ENCODE measurements around the gene TNFSF10.

Gene TNFSF10

DNA sequence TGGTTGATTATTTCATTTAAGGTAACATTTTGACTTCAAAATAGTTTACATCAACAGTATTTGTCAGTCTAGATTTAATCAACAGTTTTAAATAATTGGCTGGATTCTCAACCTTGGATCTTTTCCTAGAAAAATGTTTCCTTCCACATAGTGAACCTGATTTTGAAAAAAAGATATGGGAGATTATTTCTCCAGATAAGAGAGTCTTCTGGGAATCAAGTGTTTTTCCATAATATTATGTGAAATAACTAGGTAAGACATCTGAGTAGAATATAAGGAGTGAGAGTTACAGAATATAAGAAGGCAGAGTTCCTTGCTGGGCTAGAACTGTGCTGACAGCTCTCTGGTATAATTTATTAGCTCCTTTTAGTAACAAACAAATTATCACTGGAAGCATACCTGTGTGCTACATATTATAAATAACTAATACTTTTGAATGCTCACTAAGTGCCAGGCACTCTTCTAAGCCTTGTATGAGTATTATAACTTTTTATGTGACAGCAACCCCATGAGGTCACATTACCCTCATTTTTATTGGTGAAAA, 18.8 kb upstream of the TNFSF10 start:
- Histone ChIP-seq H3K36me3 (ENCODE audit: low read length) (no peaks in the 10 kb centered on the region), H3F3A (ENCODE audit: insufficient read depth) (no peaks in the 10 kb centered on the region), H3K9me3 (ENCODE audit: insufficient read depth, low read length) (no peaks in the 10 kb centered on the region), H3K79me2 (ENCODE audit: insufficient read depth, low read length) (no peaks in the 10 kb centered on the region), H3K27me3 (ENCODE audit: low read length) (no peaks in the 10 kb centered on the region), H3K9me2 (replicated peaks; ENCODE audit: insufficient read depth, low read length) (no peaks in the 10 kb centered on the region), H3K4me3 (ENCODE audit: insufficient read depth, low read length, poor library complexity, severe bottlenecking) (no peak overlapping the region), H2AFZ (ENCODE audit: low read depth, low read length, severe bottlenecking) (no peak overlapping the region), H4K20me1 (ENCODE audit: low read depth, low read length) (no peaks in the 10 kb centered on the region), H3K27ac (ENCODE audit: low read depth, low read length) (no peak overlapping the region), H3K4me2 (ENCODE audit: low read depth, low read length, poor library complexity, severe bottlenecking) (no peak overlapping the region), H3K9ac (ENCODE audit: low read length) (no peak overlapping the region)
- no peak for TF ChIP-seq EZH2phosphoT487 (conservative IDR thresholded peaks at IDR 0.05; ENCODE audit: low read length)
- TF ChIP-seq, protein P1, sequence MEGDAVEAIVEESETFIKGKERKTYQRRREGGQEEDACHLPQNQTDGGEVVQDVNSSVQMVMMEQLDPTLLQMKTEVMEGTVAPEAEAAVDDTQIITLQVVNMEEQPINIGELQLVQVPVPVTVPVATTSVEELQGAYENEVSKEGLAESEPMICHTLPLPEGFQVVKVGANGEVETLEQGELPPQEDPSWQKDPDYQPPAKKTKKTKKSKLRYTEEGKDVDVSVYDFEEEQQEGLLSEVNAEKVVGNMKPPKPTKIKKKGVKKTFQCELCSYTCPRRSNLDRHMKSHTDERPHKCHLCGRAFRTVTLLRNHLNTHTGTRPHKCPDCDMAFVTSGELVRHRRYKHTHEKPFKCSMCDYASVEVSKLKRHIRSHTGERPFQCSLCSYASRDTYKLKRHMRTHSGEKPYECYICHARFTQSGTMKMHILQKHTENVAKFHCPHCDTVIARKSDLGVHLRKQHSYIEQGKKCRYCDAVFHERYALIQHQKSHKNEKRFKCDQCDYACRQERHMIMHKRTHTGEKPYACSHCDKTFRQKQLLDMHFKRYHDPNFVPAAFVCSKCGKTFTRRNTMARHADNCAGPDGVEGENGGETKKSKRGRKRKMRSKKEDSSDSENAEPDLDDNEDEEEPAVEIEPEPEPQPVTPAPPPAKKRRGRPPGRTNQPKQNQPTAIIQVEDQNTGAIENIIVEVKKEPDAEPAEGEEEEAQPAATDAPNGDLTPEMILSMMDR (IDR thresholded peaks at IDR 0.05; ENCODE audit: insufficient read depth, low read length, poor library complexity, severe bottlenecking), result no peak

DNA sequence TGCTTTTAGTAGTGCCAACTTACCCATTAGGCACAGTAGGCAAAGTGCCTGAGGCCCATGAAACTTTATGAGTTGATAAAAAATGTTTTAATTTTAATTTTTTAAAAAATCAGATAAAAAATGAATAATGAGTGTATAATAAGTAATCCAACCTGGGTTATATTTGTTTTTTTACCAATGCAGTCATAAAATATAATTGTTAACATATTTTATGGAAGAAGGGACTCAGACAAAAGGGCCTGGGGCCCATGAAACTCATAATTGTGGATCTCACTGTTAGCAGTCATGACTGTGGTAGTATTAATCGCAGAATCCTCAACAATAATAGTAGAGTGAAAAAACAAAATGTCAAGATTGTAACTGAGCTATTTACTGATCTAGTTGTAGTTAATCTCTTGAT, 16.8 kb upstream of the TNFSF10 start:
- Histone ChIP-seq H3K36me3 (ENCODE audit: low read length) (no peaks in the 10 kb centered on the region), H3K4me3 (ENCODE audit: insufficient read depth, low read length, poor library complexity, severe bottlenecking) (no peak overlapping the region), H3K9ac (ENCODE audit: low read length) (no peak overlapping the region), H3F3A (ENCODE audit: insufficient read depth) (no peaks in the 10 kb centered on the region), H3K27ac (ENCODE audit: low read depth, low read length) (no peak overlapping the region), H2AFZ (ENCODE audit: low read depth, low read length, severe bottlenecking) (no peak overlapping the region), H3K9me2 (replicated peaks; ENCODE audit: insufficient read depth, low read length) (no peaks in the 10 kb centered on the region), H3K4me2 (ENCODE audit: low read depth, low read length, poor library complexity, severe bottlenecking) (no peak overlapping the region), H3K9me3 (ENCODE audit: insufficient read depth, low read length) (no peaks in the 10 kb centered on the region), H3K79me2 (ENCODE audit: insufficient read depth, low read length) (no peaks in the 10 kb centered on the region), H3K27me3 (ENCODE audit: low read length) (no peaks in the 10 kb centered on the region), H4K20me1 (ENCODE audit: low read depth, low read length) (no peaks in the 10 kb centered on the region)
- TF ChIP-seq, protein P1 (IDR thresholded peaks at IDR 0.05; ENCODE audit: insufficient read depth, low read length, poor library complexity, severe bottlenecking), result no peak
- no peak for TF ChIP-seq EZH2phosphoT487 (conservative IDR thresholded peaks at IDR 0.05; ENCODE audit: low read length)

GRCh38 chr3:172539273-172539672, 16.0 kb upstream of the TNFSF10 start:
- Histone ChIP-seq H3K79me2 (ENCODE audit: insufficient read depth, low read length) (no peaks in the 10 kb centered on the region), H3K4me2 (ENCODE audit: low read depth, low read length, poor library complexity, severe bottlenecking) (no peak overlapping the region), H3K9me3 (ENCODE audit: insufficient read depth, low read length) (no peaks in the 10 kb centered on the region), H4K20me1 (ENCODE audit: low read depth, low read length) (no peaks in the 10 kb centered on the region), H3K9ac (ENCODE audit: low read length) (no peak overlapping the region), H2AFZ (ENCODE audit: low read depth, low read length, severe bottlenecking) (no peak overlapping the region), H3K27me3 (ENCODE audit: low read length) (no peaks in the 10 kb centered on the region), H3K9me2 (replicated peaks; ENCODE audit: insufficient read depth, low read length) (no peaks in the 10 kb centered on the region), H3K4me3 (ENCODE audit: insufficient read depth, low read length, poor library complexity, severe bottlenecking) (no peak overlapping the region), H3K36me3 (ENCODE audit: low read length) (no peaks in the 10 kb centered on the region), H3K27ac (ENCODE audit: low read depth, low read length) (no peak overlapping the region), H3F3A (ENCODE audit: insufficient read depth) (no peaks in the 10 kb centered on the region)
- TF ChIP-seq EZH2phosphoT487 (conservative IDR thresholded peaks at IDR 0.05; ENCODE audit: low read length), result no peak
- TF ChIP-seq, protein P1 (IDR thresholded peaks at IDR 0.05; ENCODE audit: insufficient read depth, low read length, poor library complexity, severe bottlenecking), result no peak

All from SU-DHL-6 (cell line).